ENCODE results near the gene PSMB8. TPM values are rescaled to one million over a fixed set of nuclear protein-coding genes. Genes with fewer than 3 reads are reported as not detected.

Gene PSMB8
- total and polyA plus RNA-seq, 12 donors, result 8.5 to 127 (median 13.6) TPM

DNA sequence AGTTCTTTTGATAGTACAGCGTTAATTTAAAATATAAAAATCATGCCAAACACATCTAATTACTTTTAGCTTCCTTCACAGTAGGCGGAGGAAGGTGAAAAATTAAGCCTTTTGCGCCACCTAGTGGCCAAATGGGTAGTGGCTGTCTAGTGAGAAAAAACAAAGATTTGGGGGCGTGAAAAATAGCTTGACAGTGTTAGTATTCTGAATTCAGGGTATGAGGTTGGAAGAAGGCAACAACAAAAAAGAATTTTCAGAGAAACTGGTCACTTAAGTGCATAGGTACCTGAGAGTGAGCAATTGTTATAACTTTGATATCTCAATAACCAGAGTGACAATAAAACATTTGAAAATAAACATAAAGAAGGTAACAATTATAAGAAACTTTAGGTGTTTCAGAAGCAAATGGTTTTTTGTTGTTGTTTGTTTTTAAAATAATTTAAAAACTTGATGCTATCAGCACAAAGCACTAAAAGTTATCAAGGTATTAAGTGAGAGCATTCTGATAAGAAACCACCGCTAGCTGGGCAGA lies 24.5 kb upstream of the PSMB8 start:
- Histone ChIP-seq H3K27ac (no peak overlapping the region), H3K4me1 (peaks cover 0 to 16% (median 0%) of the 10 kb centered on the region in 9 donors), H3K9me3 (peaks cover 0 to 10% (median 0%) of the 10 kb centered on the region in 11 donors), H3K4me3 (no peak overlapping the region), H3K27me3 (peaks cover 0 to 13% (median 0%) of the 10 kb centered on the region in 7 donors), H3K36me3 (peaks cover 0 to 12% (median 0%) of the 10 kb centered on the region in 9 donors)
- TF ChIP-seq, protein P1, sequence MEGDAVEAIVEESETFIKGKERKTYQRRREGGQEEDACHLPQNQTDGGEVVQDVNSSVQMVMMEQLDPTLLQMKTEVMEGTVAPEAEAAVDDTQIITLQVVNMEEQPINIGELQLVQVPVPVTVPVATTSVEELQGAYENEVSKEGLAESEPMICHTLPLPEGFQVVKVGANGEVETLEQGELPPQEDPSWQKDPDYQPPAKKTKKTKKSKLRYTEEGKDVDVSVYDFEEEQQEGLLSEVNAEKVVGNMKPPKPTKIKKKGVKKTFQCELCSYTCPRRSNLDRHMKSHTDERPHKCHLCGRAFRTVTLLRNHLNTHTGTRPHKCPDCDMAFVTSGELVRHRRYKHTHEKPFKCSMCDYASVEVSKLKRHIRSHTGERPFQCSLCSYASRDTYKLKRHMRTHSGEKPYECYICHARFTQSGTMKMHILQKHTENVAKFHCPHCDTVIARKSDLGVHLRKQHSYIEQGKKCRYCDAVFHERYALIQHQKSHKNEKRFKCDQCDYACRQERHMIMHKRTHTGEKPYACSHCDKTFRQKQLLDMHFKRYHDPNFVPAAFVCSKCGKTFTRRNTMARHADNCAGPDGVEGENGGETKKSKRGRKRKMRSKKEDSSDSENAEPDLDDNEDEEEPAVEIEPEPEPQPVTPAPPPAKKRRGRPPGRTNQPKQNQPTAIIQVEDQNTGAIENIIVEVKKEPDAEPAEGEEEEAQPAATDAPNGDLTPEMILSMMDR (IDR thresholded peaks at IDR 0.05), result peak; percentile 87 to 97 (median 94)
- intact Hi-C loops (cut with DNase I), result loop anchor here in 9 of 10 donors (1.0 to 10.0 kb wide), 8 partner anchors 30 to 456 kb away; partner anchors contain the start of gene TAP2 (in 4 of the 9)
- WGBS, 2 donors, result 8 to 14% methylated on average over 5 of the region's 5 CpGs
- peak in 7 of 8 donors; percentile 42 to 88 (median 79) for ATAC-seq
- DNase-seq, result peak; percentile 73 to 81

DNA sequence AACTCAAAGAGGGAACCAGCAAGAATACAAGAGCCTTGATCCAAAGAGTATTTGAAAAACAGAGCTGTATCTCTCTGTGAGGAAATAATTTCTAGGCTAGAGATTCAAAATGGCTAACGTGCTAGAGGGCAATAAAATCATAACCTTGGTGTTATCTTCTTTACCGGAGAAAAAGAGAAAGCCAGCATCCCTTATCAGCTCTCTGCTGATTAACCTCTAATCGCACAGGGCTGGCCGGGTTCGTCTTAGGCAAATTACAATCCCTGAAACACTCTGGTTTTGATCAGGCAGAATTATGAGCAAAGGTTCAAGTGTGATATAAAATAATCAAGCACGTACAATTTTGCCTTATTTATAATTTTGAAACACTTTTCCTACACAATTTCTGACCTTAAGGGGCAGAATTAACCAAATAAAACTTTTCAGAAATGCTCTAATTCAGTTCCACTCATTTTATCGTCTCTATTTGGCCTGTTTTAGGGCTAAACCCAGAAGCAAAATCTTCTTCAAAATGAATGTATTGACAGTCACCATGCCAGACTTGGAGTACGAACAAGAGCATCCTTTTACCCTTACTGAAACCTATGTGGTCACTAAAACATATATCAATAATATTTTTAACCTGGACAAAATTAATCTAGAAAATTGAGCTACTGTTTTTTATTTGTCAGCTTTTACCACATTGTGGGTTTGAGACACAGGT lies 23.9 kb upstream of the PSMB8 start:
- Histone ChIP-seq H3K4me1 (peaks cover 0 to 16% (median 0%) of the 10 kb centered on the region in 9 donors), H3K27ac (peak overlapping the region in 1 of 10 donors; percentile 34), H3K9me3 (peaks cover 0 to 10% (median 0%) of the 10 kb centered on the region in 11 donors), H3K36me3 (peaks cover 0 to 12% (median 0%) of the 10 kb centered on the region in 9 donors), H3K4me3 (no peak overlapping the region), H3K27me3 (peaks cover 0 to 13% (median 0%) of the 10 kb centered on the region in 7 donors)
- 42 to 50% methylated on average over 8 of the region's 8 CpGs for WGBS, 2 donors
- no peak for ATAC-seq
- DNase-seq, result no peak
- TF ChIP-seq, protein P1 (IDR thresholded peaks at IDR 0.05), result no peak
- intact Hi-C loops (cut with DNase I), result loop anchor here in 9 of 10 donors (1.0 to 10.0 kb wide), 8 partner anchors 29 to 455 kb away; partner anchors contain the start of gene TAP2 (in 5 of the 9)

DNA sequence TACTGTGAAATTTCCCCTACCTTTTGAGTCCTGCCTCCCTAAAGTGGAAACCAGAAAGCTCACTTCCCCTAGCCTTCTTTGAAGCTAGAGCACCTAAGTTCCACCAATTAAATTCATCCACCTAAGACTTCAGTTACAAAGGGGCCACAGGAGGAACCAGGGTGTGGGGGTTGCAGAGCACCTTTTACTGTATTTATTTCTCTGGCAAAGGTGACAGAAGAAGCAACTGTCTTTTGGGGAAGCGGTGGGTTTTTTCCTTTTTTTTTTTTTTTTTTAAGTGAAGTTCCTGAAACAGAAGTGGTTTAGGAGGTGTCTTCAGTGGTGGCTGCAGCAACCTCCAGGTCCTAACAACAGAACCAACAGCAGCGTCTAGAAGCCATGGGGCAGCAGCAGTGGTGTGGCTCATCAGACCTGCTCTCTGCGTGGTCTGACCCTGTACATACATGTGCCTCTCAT lies 23.2 kb upstream of the PSMB8 start:
- peaks cover 0 to 4% (median 0%) of the 10 kb centered on the region in 11 donors for H3K9me3 ChIP-seq
- DNase-seq, result no peak
- peak in 1 of 8 donors; percentile 31 for ATAC-seq
- intact Hi-C loops (cut with DNase I), result loop anchor here in 9 of 10 donors (2.0 to 10.0 kb wide), 6 partner anchors 28 to 455 kb away; partner anchors contain the start of gene TAP2 (in 1 of the 9)
- peak overlapping the region in 1 of 10 donors; percentile 34 for H3K27ac ChIP-seq
- H3K36me3 ChIP-seq, result peaks cover 0 to 16% (median 0%) of the 10 kb centered on the region in 9 donors
- WGBS, 2 donors, result 66 to 68% methylated on average over 3 of the region's 3 CpGs
- TF ChIP-seq, protein P1 (IDR thresholded peaks at IDR 0.05), result no peak
- peaks cover 0 to 13% (median 0%) of the 10 kb centered on the region in 7 donors for H3K27me3 ChIP-seq
- no peak overlapping the region for H3K4me3 ChIP-seq
- H3K4me1 ChIP-seq, result peaks cover 0 to 16% (median 0%) of the 10 kb centered on the region in 9 donors

DNA sequence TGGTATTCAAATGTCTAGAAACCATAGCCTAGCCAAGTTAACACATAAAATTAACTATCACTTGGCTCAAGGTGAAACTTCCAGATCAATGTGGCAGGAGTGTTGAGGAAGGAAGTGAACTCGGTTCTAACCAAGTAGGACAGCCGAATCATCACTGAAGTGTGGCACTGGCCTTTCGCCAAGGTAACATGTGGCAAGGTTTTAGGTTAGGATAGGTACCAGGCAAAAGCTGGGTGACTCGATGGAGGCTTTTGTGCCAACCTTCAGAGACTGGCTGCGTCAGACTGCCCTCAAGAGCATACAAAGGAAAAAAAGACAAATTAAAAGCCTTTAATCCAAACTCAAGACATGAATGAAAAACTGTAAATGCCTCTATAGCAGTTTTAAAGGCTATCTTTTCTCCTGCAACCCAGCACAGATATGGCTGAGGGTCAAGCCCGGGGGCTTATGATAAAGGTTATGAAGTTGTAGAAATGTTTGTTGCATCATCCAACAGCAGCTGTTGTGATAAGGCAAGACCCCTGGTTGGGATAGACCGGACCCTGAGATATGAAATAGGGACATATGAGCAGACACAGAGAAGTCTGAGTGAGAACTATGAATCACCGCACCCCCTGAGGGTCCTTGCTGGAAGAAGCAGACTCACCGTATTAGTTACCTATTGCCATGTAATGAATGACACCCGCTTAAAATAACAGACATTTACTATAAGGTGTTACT lies 22.0 kb upstream of the PSMB8 start:
- H3K4me1 ChIP-seq, result peaks cover 0 to 26% (median 0%) of the 10 kb centered on the region in 9 donors
- no peak for ATAC-seq
- no peak for DNase-seq
- H3K4me3 ChIP-seq, result no peak overlapping the region
- H3K27ac ChIP-seq, result no peak overlapping the region
- intact Hi-C loops (cut with DNase I), result loop anchor here in 9 of 10 donors (2.0 to 10.0 kb wide), 6 partner anchors 27 to 454 kb away; partner anchors contain the start of gene TAP2 (in 1 of the 9)
- TF ChIP-seq, protein P1 (IDR thresholded peaks at IDR 0.05), result no peak
- H3K9me3 ChIP-seq, result no peaks in the 10 kb centered on the region
- H3K36me3 ChIP-seq, result peaks cover 0 to 26% (median 0%) of the 10 kb centered on the region in 9 donors
- WGBS, 2 donors, result 68 to 73% methylated on average over 10 of the region's 10 CpGs
- peaks cover 0 to 13% (median 0%) of the 10 kb centered on the region in 7 donors for H3K27me3 ChIP-seq

All from heart right ventricle (tissue), 16 donors.